Lower leg skin (tissue), 3 donors: ENCODE results near the gene ZC3H14.

Experiments used
- POLR2A ChIP-seq, 2 donors: fragments of 450-650 bp; IDR thresholded peaks; one replicate each; pipeline ENCODE4 v1.6.1; 2016 to 2017; ENCODE audit warnings: antibody characterized with exemption in 2 of 2, mild to moderate bottlenecking in 1 of 2, moderate library complexity in 1 of 2
- TF ChIP-seq, protein P1 (sequence below), 3 donors: fragments of 450-650 bp; IDR thresholded peaks; one replicate each; pipeline ENCODE4 v1.5.1; 2016; ENCODE audit warnings: antibody characterized with exemption in 3 of 3, mild to moderate bottlenecking in 3 of 3, moderate library complexity in 2 of 3

DNA sequence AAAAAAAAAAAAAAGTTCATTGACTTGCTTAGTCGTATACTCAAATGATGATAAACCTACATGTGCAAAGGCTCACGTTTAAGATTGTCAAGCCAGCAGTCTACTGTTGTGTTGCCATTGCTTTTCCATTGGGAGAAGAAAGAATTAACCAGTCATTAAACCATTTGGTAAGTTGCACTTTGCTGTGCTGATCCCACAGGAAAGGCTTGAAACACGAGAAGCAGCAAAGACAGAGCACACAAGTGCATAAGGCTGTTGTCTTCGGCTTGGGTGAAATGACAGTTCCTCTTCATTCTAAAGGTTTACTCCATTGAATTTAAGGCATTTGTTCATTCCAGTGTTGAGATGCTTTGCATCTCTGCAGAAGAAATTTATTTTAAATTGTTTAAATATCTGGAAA lies 50.1 kb downstream of the ZC3H14 start:
- TF ChIP-seq, protein P1, sequence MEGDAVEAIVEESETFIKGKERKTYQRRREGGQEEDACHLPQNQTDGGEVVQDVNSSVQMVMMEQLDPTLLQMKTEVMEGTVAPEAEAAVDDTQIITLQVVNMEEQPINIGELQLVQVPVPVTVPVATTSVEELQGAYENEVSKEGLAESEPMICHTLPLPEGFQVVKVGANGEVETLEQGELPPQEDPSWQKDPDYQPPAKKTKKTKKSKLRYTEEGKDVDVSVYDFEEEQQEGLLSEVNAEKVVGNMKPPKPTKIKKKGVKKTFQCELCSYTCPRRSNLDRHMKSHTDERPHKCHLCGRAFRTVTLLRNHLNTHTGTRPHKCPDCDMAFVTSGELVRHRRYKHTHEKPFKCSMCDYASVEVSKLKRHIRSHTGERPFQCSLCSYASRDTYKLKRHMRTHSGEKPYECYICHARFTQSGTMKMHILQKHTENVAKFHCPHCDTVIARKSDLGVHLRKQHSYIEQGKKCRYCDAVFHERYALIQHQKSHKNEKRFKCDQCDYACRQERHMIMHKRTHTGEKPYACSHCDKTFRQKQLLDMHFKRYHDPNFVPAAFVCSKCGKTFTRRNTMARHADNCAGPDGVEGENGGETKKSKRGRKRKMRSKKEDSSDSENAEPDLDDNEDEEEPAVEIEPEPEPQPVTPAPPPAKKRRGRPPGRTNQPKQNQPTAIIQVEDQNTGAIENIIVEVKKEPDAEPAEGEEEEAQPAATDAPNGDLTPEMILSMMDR (IDR thresholded peaks at IDR 0.05) = no peak
- TF ChIP-seq POLR2A (IDR thresholded peaks at IDR 0.05) = no peak
